K562 (cell line): Measurements from ENCODE around the gene CUTA. TPM values are rescaled to one million over a fixed set of nuclear protein-coding genes. Genes with fewer than 3 reads are reported as not detected.

Source experiments
- CBFB ChIP-seq: sonication (generic); formaldehyde crosslinking; IDR thresholded peaks from 2 replicates; pipeline ENCODE4 v1.4.0; 2020; ENCODE audit warnings: mild to moderate bottlenecking, missing genetic modification reagents
- CEBPB ChIP-seq: fragments of 450-650 bp; IDR thresholded peaks from 2 replicates; pipeline ENCODE4 v1.6.1; 2016; ENCODE audit warnings: missing genetic modification characterization, missing compliant biosample characterization
- ELF1 ChIP-seq: fragments of 200-800 bp; sonication (Bioruptor generic); IDR thresholded peaks from 2 replicates; pipeline ENCODE4 v1.6.1; 2016; ENCODE audit warnings: missing genetic modification characterization, missing compliant biosample characterization
- HDAC1 ChIP-seq, 2 experiments: fragments of 450-650 bp; IDR thresholded peaks; 2 replicates each; pipeline ENCODE4 v1.6.1; 2016 to 2017; ENCODE audit warnings: inconsistent platforms in 1 of 2, mild to moderate bottlenecking in 1 of 2, moderate library complexity in 1 of 2
- HOMEZ ChIP-seq: fragments of 250-450 bp; sonication (Bioruptor Pico); IDR thresholded peaks from 2 replicates; pipeline ENCODE4 v1.4.0; 2020; ENCODE audit warnings: mild to moderate bottlenecking, moderate library complexity
- HOXB6 ChIP-seq: fragments of 250-450 bp; sonication (Bioruptor Pico); IDR thresholded peaks from 2 replicates; pipeline ENCODE4 v1.5.1; 2022; ENCODE audit warnings: mild to moderate bottlenecking, borderline replicate concordance
- MAX ChIP-seq: sonication (generic); formaldehyde crosslinking; IDR thresholded peaks from 2 replicates; pipeline ENCODE4 v1.9.0; 2022; ENCODE audit warnings: mild to moderate bottlenecking, missing genetic modification reagents
- MEF2A ChIP-seq: IDR thresholded peaks from 2 replicates; pipeline ENCODE4 v1.6.1; 2011; ENCODE audit warnings: low read depth, mild to moderate bottlenecking, low read length, moderate library complexity; ENCODE audit not compliant: control insufficient read depth
- MLX ChIP-seq, 2 experiments: fragments of 450-650 bp in 1 of 2; sonication (generic) in 1 of 2; formaldehyde crosslinking; conservative IDR thresholded peaks; 2 replicates each; pipeline versions ENCODE4 v1.4.0 to v1.8.1; 2020 to 2022; ENCODE audit warnings: mild to moderate bottlenecking in 1 of 2, missing genetic modification reagents in 1 of 2
- NELFE ChIP-seq: IDR thresholded peaks from 2 replicates; pipeline ENCODE4 v1.6.1; 2011; ENCODE audit warnings: mild to moderate bottlenecking; ENCODE audit not compliant: insufficient read depth, insufficient read length
- NONO ChIP-seq, 2 experiments: fragments of 200-400 bp in 1 of 2; fragments of 450-650 bp in 1 of 2; formaldehyde crosslinking in 1 of 2; IDR thresholded peaks; 2 replicates each; pipeline ENCODE4 v1.6.1; 2017; ENCODE audit warnings: low read depth in 2 of 2, mild to moderate bottlenecking in 2 of 2, moderate library complexity in 2 of 2, low read length in 1 of 2
- NR4A1 ChIP-seq, 2 experiments: fragments of 250-450 bp in 1 of 2; fragments of 450-650 bp in 1 of 2; sonication (Bioruptor Pico) in 1 of 2; IDR thresholded peaks; 2 replicates each; pipeline versions ENCODE4 v1.4.0 to v1.6.1; 2016 to 2020; ENCODE audit warnings: mild to moderate bottlenecking in 2 of 2, missing compliant biosample characterization in 1 of 2, missing genetic modification characterization in 1 of 2, moderate library complexity in 1 of 2
- PCBP1 ChIP-seq: fragments of 200-400 bp; formaldehyde crosslinking; IDR thresholded peaks from 2 replicates; pipeline ENCODE4 v1.6.1; 2018; ENCODE audit warnings: mild to moderate bottlenecking, low read depth, low read length; ENCODE audit not compliant: poor library complexity, severe bottlenecking
- PRDM10 ChIP-seq: fragments of 450-650 bp; IDR thresholded peaks from 2 replicates; pipeline ENCODE4 v1.6.1; 2018; ENCODE audit not compliant: partially characterized antibody
- RAD51 ChIP-seq: fragments of 450-650 bp; IDR thresholded peaks from 2 replicates; pipeline ENCODE4 v1.7.1; 2016; ENCODE audit warnings: low read depth, mild to moderate bottlenecking, borderline replicate concordance
- SPI1 ChIP-seq: IDR thresholded peaks from 2 replicates; pipeline ENCODE4 v1.6.1; 2011; ENCODE audit warnings: low read depth, low read length, control low read depth, borderline replicate concordance
- THRAP3 ChIP-seq: fragments of 450-650 bp; IDR thresholded peaks from 2 replicates; pipeline ENCODE4 v1.6.1; 2016; ENCODE audit warnings: mild to moderate bottlenecking, inconsistent platforms, borderline replicate concordance
- TRIM25 ChIP-seq: fragments of 450-650 bp; IDR thresholded peaks from 2 replicates; pipeline ENCODE4 v1.7.0; 2016; ENCODE audit warnings: borderline replicate concordance
- polyA plus RNA-seq, 8 experiments: library from polyadenylated mRNA; depleted of rRNA in 4 of 8; stranded (reverse) in 5 of 8; unstranded in 3 of 8; fragments of >200 nt; fragmentation: Nextera tagmentation in 2 of 8; fragmentation: Illumina TruSeq in 1 of 8; extraction: Ambion mirVana in 2 of 8; extraction: Trizol in 1 of 8; gene quantifications; 2 replicates each; pipeline versions ENCODE4 v1.2.1 to v1.2.3, GENCODE V29; 2011 to 2014; ENCODE audit warnings: inconsistent platforms in 1 of 8, missing spikeins in 1 of 8
- total RNA-seq, 7 experiments: library from RNA; depleted of rRNA in 6 of 7; stranded (reverse); fragments of >200 nt in 6 of 7; fragmentation: Illumina TruSeq in 2 of 7; extraction: Trizol in 2 of 7; gene quantifications; 2 replicates each; pipeline versions ENCODE4 v1.2.1 to v1.2.3, GENCODE V29; 2011 to 2021; ENCODE audit warnings: low replicate concordance in 1 of 7

CUTA gene
- total and polyA plus RNA-seq, 9 of the 15 experiments (the other 6 are each of a cell fraction or from before 2014, with no cell fraction given) = 166 to 682 (median 310) TPM

GRCh38 chr6:33417903-33418689 is at the start of gene CUTA (continued):
- TF ChIP-seq THRAP3 = no peak
- TF ChIP-seq PRDM10 = peak; percentile 65
- TF ChIP-seq HOMEZ (CRISPR knock-in tag) = no peak
- TF ChIP-seq NELFE = no peak
- no peak for TF ChIP-seq CEBPB (tag)
- TF ChIP-seq ELF1 = peak; percentile 98
- peak; percentile 100 for TF ChIP-seq RAD51
- no peak for TF ChIP-seq MEF2A
- no peak for TF ChIP-seq MLX (CRISPR knock-in tag; conservative IDR thresholded peaks at IDR 0.05)
- TF ChIP-seq NONO (IDR thresholded peaks at IDR 0.05; ENCODE audit: low read depth in 2 of 2, low read length in 1 of 2) = no peak
- TF ChIP-seq NR4A1 (CRISPR knock-in tag; IDR thresholded peaks at IDR 0.05) = no peak
- TF ChIP-seq NR4A1 (tag; IDR thresholded peaks at IDR 0.05) = no peak; the same call in 1 of the 2 replicates
- TF ChIP-seq TRIM25 = no peak
- no peak; the same call in 1 of the 2 replicates for TF ChIP-seq CBFB (CRISPR knock-in tag)
- no peak for TF ChIP-seq SPI1
- peak in 1 of 2 experiments; percentile 97; a peak in 2 of 4 replicates for TF ChIP-seq HDAC1 (IDR thresholded peaks at IDR 0.05)
- peak; percentile 97 for TF ChIP-seq MAX (CRISPR knock-in tag)
- TF ChIP-seq HOXB6 = no peak; the same call in 1 of the 2 replicates
- TF ChIP-seq PCBP1 = no peak
